Neuronal stem cell (in vitro differentiated cells): ENCODE measurements around the gene SUPT7L.

ENCODE experiments used
- DNase-seq: peaks from one replicate; pipeline ENCODE4 v3.0.0-alpha.2; 2013; ENCODE audit warnings: low spot score
- H2AFZ ChIP-seq: one replicate; pipeline ENCODE4 v1.6.1; 2013; ENCODE audit warnings: mild to moderate bottlenecking, low read length, inconsistent platforms
- H2AK5ac ChIP-seq: 2 replicates; pipeline ENCODE4 v1.6.1; 2013; ENCODE audit warnings: low read depth, mild to moderate bottlenecking, inconsistent platforms, low read length, moderate library complexity, mixed read lengths
- H2BK120ac ChIP-seq: 2 replicates; pipeline ENCODE4 v1.6.1; 2013; ENCODE audit warnings: low read depth, mild to moderate bottlenecking, inconsistent platforms, low read length, moderate library complexity, mixed read lengths
- H2BK12ac ChIP-seq: one replicate; pipeline ENCODE4 v1.6.1; 2013; ENCODE audit warnings: low read length, inconsistent platforms
- H2BK15ac ChIP-seq: 2 replicates; pipeline ENCODE4 v1.6.1; 2013; ENCODE audit warnings: mild to moderate bottlenecking, low read length, inconsistent platforms, mixed read lengths
- H2BK5ac ChIP-seq: one replicate; pipeline ENCODE4 v1.6.1; 2013; ENCODE audit warnings: inconsistent platforms, mild to moderate bottlenecking, low read length, moderate library complexity
- H3K14ac ChIP-seq: one replicate; pipeline ENCODE4 v1.6.1; 2013; ENCODE audit warnings: low read length, inconsistent platforms
- H3K18ac ChIP-seq: 2 replicates; pipeline ENCODE4 v1.6.1; 2013; ENCODE audit warnings: low read length, inconsistent platforms
- H3K23ac ChIP-seq: 2 replicates; pipeline ENCODE4 v1.6.1; 2013; ENCODE audit warnings: low read depth, mild to moderate bottlenecking, mixed read lengths, low read length, inconsistent platforms; ENCODE audit not compliant: poor library complexity
- H3K27ac ChIP-seq: replicated peaks from 3 replicates; pipeline ENCODE4 v1.5.1; 2013; ENCODE audit warnings: low read length, inconsistent platforms
- H3K27me3 ChIP-seq, 3 experiments: 2 replicates each; pipeline ENCODE4 v1.6.1; 2013; ENCODE audit warnings: low read length in 3 of 3, mild to moderate bottlenecking in 2 of 3, inconsistent platforms in 1 of 3, low read depth in 1 of 3, mixed read lengths in 1 of 3, moderate library complexity in 1 of 3; ENCODE audit not compliant: control insufficient read depth in 3 of 3, insufficient read depth in 3 of 3
- H3K36me3 ChIP-seq, 2 donors: replicated peaks in 1 of 2; 2 replicates each; pipeline ENCODE4 v1.6.1; 2013; ENCODE audit warnings: low read length in 2 of 2; ENCODE audit not compliant: control insufficient read depth in 2 of 2, insufficient read depth in 2 of 2
- H3K4ac ChIP-seq: 2 replicates; pipeline ENCODE4 v1.6.1; 2013; ENCODE audit warnings: inconsistent platforms, mild to moderate bottlenecking, low read length, moderate library complexity
- H3K4me1 ChIP-seq, 2 donors: 1 replicate in 1 of 2; 2 replicates in 1 of 2; pipeline ENCODE4 v1.6.1; 2013; ENCODE audit warnings: low read length in 2 of 2, low read depth in 1 of 2; ENCODE audit not compliant: control insufficient read depth in 2 of 2, insufficient read depth in 1 of 2
- H3K4me2 ChIP-seq: one replicate; pipeline ENCODE4 v1.6.1; 2013; ENCODE audit warnings: mild to moderate bottlenecking, low read length, inconsistent platforms; ENCODE audit not compliant: insufficient read depth, poor library complexity, severe bottlenecking
- H3K4me3 ChIP-seq, 2 donors: 2 replicates each; pipeline ENCODE4 v1.5.1; 2013; ENCODE audit warnings: low read length in 2 of 2, mild to moderate bottlenecking in 2 of 2, inconsistent platforms in 1 of 2, moderate library complexity in 1 of 2
- H3K79me1 ChIP-seq: one replicate; pipeline ENCODE4 v1.6.1; 2013; ENCODE audit warnings: low read depth, mild to moderate bottlenecking, inconsistent platforms, low read length, moderate library complexity
- H3K9ac ChIP-seq: one replicate; pipeline ENCODE4 v1.6.1; 2013; ENCODE audit warnings: mild to moderate bottlenecking, low read depth, low read length, inconsistent platforms; ENCODE audit not compliant: poor library complexity
- H3K9me3 ChIP-seq, 2 donors: replicated peaks in 1 of 2; 2 replicates each; pipeline versions ENCODE3 to v1.6.1; 2013; ENCODE audit warnings: low read length in 2 of 2, mild to moderate bottlenecking in 2 of 2, inconsistent platforms in 1 of 2, low read depth in 1 of 2, mixed read lengths in 1 of 2, moderate library complexity in 1 of 2; ENCODE audit not compliant: control insufficient read depth in 2 of 2, insufficient read depth in 1 of 2
- H4K8ac ChIP-seq: one replicate; pipeline ENCODE4 v1.6.1; 2013; ENCODE audit warnings: low read depth, mild to moderate bottlenecking, inconsistent platforms, low read length, moderate library complexity
- H4K91ac ChIP-seq: one replicate; pipeline ENCODE4 v1.6.1; 2013; ENCODE audit warnings: low read length, low read depth, mild to moderate bottlenecking, inconsistent platforms; ENCODE audit not compliant: poor library complexity
- WGBS, 2 donors: extraction: QIAGEN DNeasy Blood & Tissue Kit; methylation state at CpG; one replicate each; pipeline ENCODE4 v1.1.7; 2013; ENCODE audit warnings: missing lambda C conversion rate in 2 of 2, mixed read lengths in 1 of 2; ENCODE audit not compliant: insufficient read length in 2 of 2, insufficient replicate concordance in 1 of 2; ENCODE audit errors: extremely low coverage in 2 of 2; 5-methylcytosine and 5-hydroxymethylcytosine counted together

The SUPT7L gene

GRCh38 chr2:27708257-27708654 is 44.8 kb upstream of the SUPT7L start:
- Histone ChIP-seq H4K8ac (no peak overlapping the region), H3K4ac (no peak overlapping the region), H2BK15ac (no peak overlapping the region), H3K27ac (no peak overlapping the region), H4K91ac (no peak overlapping the region), H3K18ac (no peak overlapping the region), H3K23ac (no peak overlapping the region), H3K4me3 (no peak overlapping the region), H3K9me3 (no peaks in the 10 kb centered on the region), H2AK5ac (peak overlapping the region; percentile 17), H3K9ac (no peak overlapping the region), H2AFZ (no peak overlapping the region), H3K79me1 (no peaks in the 10 kb centered on the region), H2BK12ac (no peak overlapping the region), H3K14ac (no peak overlapping the region), H3K4me1 (peaks cover 1 to 2% of the 10 kb centered on the region in 2 donors), H2BK120ac (no peak overlapping the region), H3K36me3 (no peaks in the 10 kb centered on the region), H3K27me3 (peaks cover 0 to 34% (median 0%) of the 10 kb centered on the region in 3 experiments), H3K4me2 (no peak overlapping the region), H2BK5ac (no peak overlapping the region)
- WGBS, 2 donors: no CpG with 5 or more reads among the region's 7 CpGs
- DNase-seq: no peak

GRCh38 chr2:27707462-27708256 is 44.2 kb upstream of the SUPT7L start:
- Histone ChIP-seq H3K4me1 (peaks cover 1 to 2% of the 10 kb centered on the region in 2 donors), H3K79me1 (no peaks in the 10 kb centered on the region), H2BK15ac (no peak overlapping the region), H3K36me3 (no peaks in the 10 kb centered on the region), H3K4me2 (no peak overlapping the region), H3K23ac (no peak overlapping the region), H4K8ac (no peak overlapping the region), H3K27me3 (peaks cover 0 to 28% (median 0%) of the 10 kb centered on the region in 3 experiments), H3K14ac (no peak overlapping the region), H3K27ac (no peak overlapping the region), H2BK12ac (no peak overlapping the region), H2AK5ac (peak overlapping the region; percentile 17), H3K4me3 (no peak overlapping the region), H3K18ac (no peak overlapping the region), H2BK5ac (no peak overlapping the region), H4K91ac (no peak overlapping the region), H3K9me3 (no peaks in the 10 kb centered on the region), H2BK120ac (no peak overlapping the region), H3K9ac (no peak overlapping the region), H3K4ac (no peak overlapping the region), H2AFZ (no peak overlapping the region)
- WGBS, 2 donors: no CpG with 5 or more reads among the region's 9 CpGs
- no peak for DNase-seq

GRCh38 chr2:27705851-27706622 is 42.6 kb upstream of the SUPT7L start:
- Histone ChIP-seq H4K91ac (no peak overlapping the region), H2AFZ (peak overlapping the region; percentile 59), H2BK5ac (no peak overlapping the region), H2BK15ac (no peak overlapping the region), H3K4me3 (no peak overlapping the region), H3K27me3 (peaks cover 0 to 18% (median 0%) of the 10 kb centered on the region in 3 experiments), H4K8ac (no peak overlapping the region), H2BK120ac (no peak overlapping the region), H3K79me1 (no peaks in the 10 kb centered on the region), H2AK5ac (no peak overlapping the region), H3K4me2 (no peak overlapping the region), H3K23ac (no peak overlapping the region), H3K18ac (no peak overlapping the region), H3K14ac (no peak overlapping the region), H2BK12ac (no peak overlapping the region), H3K36me3 (no peaks in the 10 kb centered on the region), H3K4me1 (peaks cover 2 to 6% of the 10 kb centered on the region in 2 donors), H3K4ac (no peak overlapping the region), H3K27ac (no peak overlapping the region), H3K9ac (no peak overlapping the region), H3K9me3 (no peaks in the 10 kb centered on the region)
- DNase-seq: no peak
- WGBS, 2 donors: no CpG with 5 or more reads among the region's 4 CpGs

- no peak overlapping the region for H4K91ac ChIP-seq
- no peak overlapping the region for H3K23ac ChIP-seq
- no peak overlapping the region for H4K8ac ChIP-seq
- no peak overlapping the region for H3K18ac ChIP-seq
- H3K27me3 ChIP-seq: peaks cover 0 to 4% (median 0%) of the 10 kb centered on the region in 3 experiments
- H2AK5ac ChIP-seq: no peak overlapping the region
- H3K36me3 ChIP-seq: no peaks in the 10 kb centered on the region
- H2BK120ac ChIP-seq: no peak overlapping the region
- H3K79me1 ChIP-seq: no peaks in the 10 kb centered on the region
- H2AFZ ChIP-seq: peak overlapping the region; percentile 23
- H3K4me1 ChIP-seq: peaks cover 2 to 6% of the 10 kb centered on the region in 2 donors
- H3K4ac ChIP-seq: no peak overlapping the region
- H3K9me3 ChIP-seq: no peaks in the 10 kb centered on the region
- WGBS, 2 donors: no CpG with 5 or more reads among the region's 5 CpGs
- DNase-seq: no peak
- H2BK12ac ChIP-seq: no peak overlapping the region
- no peak overlapping the region for H3K9ac ChIP-seq
- H3K4me3 ChIP-seq: no peak overlapping the region
- H2BK15ac ChIP-seq: no peak overlapping the region
- H3K14ac ChIP-seq: no peak overlapping the region
- no peak overlapping the region for H2BK5ac ChIP-seq
- no peak overlapping the region for H3K27ac ChIP-seq
- H3K4me2 ChIP-seq: no peak overlapping the region
These were observed 41.0 kb upstream of the SUPT7L start for GRCh38 chr2:27704342-27704876.
